Measurements from ENCODE around the gene NUS1. TPM values are rescaled to one million over a fixed set of nuclear protein-coding genes. Genes with fewer than 3 reads are reported as not detected.
"Not testable (repeated sequence)": the region's sequence is repeated elsewhere in the genome, so short reads cannot be mapped to it uniquely, and the experiment has no call there.

The NUS1 gene
- total and polyA plus RNA-seq, 2 of the 13 experiments (the other 11 are each of a cell fraction or from before 2014, with no cell fraction given): 18.3 to 18.6 TPM

- no peak for TF ChIP-seq CSRNP2 (CRISPR knock-in tag; conservative IDR thresholded peaks at IDR 0.05; ENCODE audit: low read depth)
- no peak for TF ChIP-seq BRF2 (CRISPR knock-in tag; IDR thresholded peaks at IDR 0.05)
- no peak for TF ChIP-seq ZNF737 (CRISPR knock-in tag; IDR thresholded peaks at IDR 0.05; ENCODE audit: borderline replicate concordance)
Measured at GRCh38 chr6:117718895-117719294, 43.6 kb downstream of the NUS1 start (continued).

- POLR2A ChIA-PET; intact Hi-C loops (cut with micrococcal nuclease; ENCODE audit: unreplicated experiment); H3K79me2 ChIP-seq (ENCODE audit: insufficient read depth, low read length); DNase-seq (ENCODE audit: low spot score); H4K20me1 ChIP-seq (ENCODE audit: insufficient read depth, low read length); CTCF ChIA-PET (ENCODE audit: low intra/inter-chr PET ratio, low total read pairs); H3K4me1 ChIP-seq (ENCODE audit: insufficient read depth, low read length); H3K9ac ChIP-seq (ENCODE audit: insufficient read depth, low read depth, low read length); H3K9me3 ChIP-seq (ENCODE audit: low read length); ATAC-seq; H2AFZ ChIP-seq (ENCODE audit: low read length); H3K27ac ChIP-seq (ENCODE audit: extremely low read length, insufficient read depth, low read length); H3K27me3 ChIP-seq (ENCODE audit: control insufficient read depth in 1 of 2, insufficient read depth in 2 of 2, low read length in 2 of 2); H3K36me3 ChIP-seq (replicated peaks in 1 of 2; ENCODE audit: control insufficient read depth in 1 of 2, insufficient read depth in 2 of 2, low read length in 2 of 2); H3K4me3 ChIP-seq (replicated peaks in 1 of 3; ENCODE audit: insufficient read depth in 1 of 3, low read depth in 2 of 3, low read length in 3 of 3); BruUV-seq (replicated peaks); in situ Hi-C loops (cut with HindIII; ENCODE audit: extremely low pct_ligation_motif_present, low pct_unique_long_range_greater_than_20kb); H3K4me2 ChIP-seq (ENCODE audit: low read depth, low read length); FAIRE-seq: not testable (repeated sequence)
- 85% methylated on average over 11 of the region's 12 CpGs for WGBS (ENCODE audit: low lambda C conversion rate)
Measured at GRCh38 chr6:117721520-117721919, 46.3 kb downstream of the NUS1 start.

- no peaks in the 10 kb centered on the region for H3K9me3 ChIP-seq (ENCODE audit: low read length)
- FAIRE-seq: no peak
- H3K27me3 ChIP-seq (ENCODE audit: control insufficient read depth in 1 of 2, insufficient read depth in 2 of 2, low read length in 2 of 2): no peaks in the 10 kb centered on the region
- no peaks in the 10 kb centered on the region for H3K79me2 ChIP-seq (ENCODE audit: insufficient read depth, low read length)
- no peak for ATAC-seq
- no peak overlapping the region for H3K4me3 ChIP-seq (replicated peaks in 1 of 3; ENCODE audit: insufficient read depth in 1 of 3, low read depth in 2 of 3, low read length in 3 of 3)
- H3K27ac ChIP-seq (ENCODE audit: extremely low read length, insufficient read depth, low read length): no peak overlapping the region
- no peak overlapping the region for H3K4me2 ChIP-seq (ENCODE audit: low read depth, low read length)
- in situ Hi-C loops (cut with HindIII; ENCODE audit: extremely low pct_ligation_motif_present, low pct_unique_long_range_greater_than_20kb) (no loop called here), intact Hi-C loops (cut with micrococcal nuclease; ENCODE audit: unreplicated experiment) (no loop called here)
- no peaks in the 10 kb centered on the region for H4K20me1 ChIP-seq (ENCODE audit: insufficient read depth, low read length)
- WGBS (ENCODE audit: low lambda C conversion rate): 4% methylated on average over 1 of the region's 1 CpG
- ChIA-PET CTCF (ENCODE audit: low intra/inter-chr PET ratio, low total read pairs) (no interaction called here), POLR2A (no interaction called here)
- no peak for DNase-seq (ENCODE audit: low spot score)
- no peak overlapping the region for H3K9ac ChIP-seq (ENCODE audit: insufficient read depth, low read depth, low read length)
- no peaks in the 10 kb centered on the region for H3K4me1 ChIP-seq (ENCODE audit: insufficient read depth, low read length)
- no peaks in the 10 kb centered on the region for H3K36me3 ChIP-seq (replicated peaks in 1 of 2; ENCODE audit: control insufficient read depth in 1 of 2, insufficient read depth in 2 of 2, low read length in 2 of 2)
- no peak overlapping the region for H2AFZ ChIP-seq (ENCODE audit: low read length)
- BruUV-seq (replicated peaks): no TSS peak
- TF ChIP-seq POLR2A (IDR thresholded peaks at IDR 0.05; ENCODE audit: insufficient read depth in 1 of 2, low read depth in 2 of 2, low read length in 2 of 2) (no peak), CSRNP2 (CRISPR knock-in tag; conservative IDR thresholded peaks at IDR 0.05; ENCODE audit: low read depth) (no peak), ZNF775 (CRISPR knock-in tag; IDR thresholded peaks at IDR 0.05; ENCODE audit: borderline replicate concordance) (no peak), USF2 (IDR thresholded peaks at IDR 0.05; ENCODE audit: low read depth, low read length) (no peak), USF2 (CRISPR knock-in tag; IDR thresholded peaks at IDR 0.05; ENCODE audit: borderline replicate concordance) (no peak), PBX2 (CRISPR knock-in tag; IDR thresholded peaks at IDR 0.05) (no peak), ZNF780A (CRISPR knock-in tag; IDR thresholded peaks at IDR 0.05) (no peak)
Measured at GRCh38 chr6:117728626-117729025, 53.4 kb downstream of the NUS1 start.

All from HepG2 (cell line).